Memory B cell (primary cell): ENCODE data around the gene LRRC3C.
A peak's percentile ranks its signal among the peaks of the same experiment; 100 is the strongest.
"Not testable (repeated sequence)": the region's sequence is repeated elsewhere in the genome, so short reads cannot be mapped to it uniquely, and the experiment has no call there.

ENCODE experiments used
- ATAC-seq: fragments of 150-1000 bp; cut with Tn5 transposase; 2 replicates; pipeline ENCODE4 v1.10.0; 2021; ENCODE audit warnings: low read depth, mild to moderate bottlenecking, moderate library complexity
- DNase-seq, 2 donors: peaks; one replicate each; pipeline ENCODE4 v3.0.0; 2022; ENCODE audit warnings: low spot score in 2 of 2
- H3K27ac Mint-ChIP-seq: one replicate; pipeline ENCODE4 v1.8.0; 2022; ENCODE audit warnings: mild to moderate bottlenecking, moderate library complexity, mixed read lengths
- H3K27me3 Mint-ChIP-seq: one replicate; pipeline ENCODE4 v1.8.0; 2022; ENCODE audit warnings: mixed read lengths
- H3K36me3 Mint-ChIP-seq: one replicate; pipeline ENCODE4 v1.8.0; 2022; ENCODE audit warnings: mild to moderate bottlenecking, mixed read lengths
- H3K4me1 Mint-ChIP-seq: one replicate; pipeline ENCODE4 v1.8.0; 2022; ENCODE audit warnings: mixed read lengths
- H3K4me3 Mint-ChIP-seq: one replicate; pipeline ENCODE4 v1.8.0; 2022; ENCODE audit warnings: mild to moderate bottlenecking, moderate library complexity, mixed read lengths
- H3K9me3 Mint-ChIP-seq: one replicate; pipeline ENCODE4 v1.8.0; 2022; ENCODE audit warnings: mixed read lengths

LRRC3C gene, protein sequence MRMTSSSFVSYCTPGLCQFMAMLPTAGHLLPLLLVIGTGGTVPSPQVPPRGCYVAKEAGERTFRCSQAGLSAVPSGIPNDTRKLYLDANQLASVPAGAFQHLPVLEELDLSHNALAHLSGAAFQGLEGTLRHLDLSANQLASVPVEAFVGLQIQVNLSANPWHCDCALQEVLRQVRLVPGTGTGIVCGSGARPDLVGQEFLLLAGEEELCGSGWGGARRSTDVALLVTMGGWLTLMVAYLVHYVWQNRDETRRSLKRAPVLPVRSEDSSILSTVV

DNA sequence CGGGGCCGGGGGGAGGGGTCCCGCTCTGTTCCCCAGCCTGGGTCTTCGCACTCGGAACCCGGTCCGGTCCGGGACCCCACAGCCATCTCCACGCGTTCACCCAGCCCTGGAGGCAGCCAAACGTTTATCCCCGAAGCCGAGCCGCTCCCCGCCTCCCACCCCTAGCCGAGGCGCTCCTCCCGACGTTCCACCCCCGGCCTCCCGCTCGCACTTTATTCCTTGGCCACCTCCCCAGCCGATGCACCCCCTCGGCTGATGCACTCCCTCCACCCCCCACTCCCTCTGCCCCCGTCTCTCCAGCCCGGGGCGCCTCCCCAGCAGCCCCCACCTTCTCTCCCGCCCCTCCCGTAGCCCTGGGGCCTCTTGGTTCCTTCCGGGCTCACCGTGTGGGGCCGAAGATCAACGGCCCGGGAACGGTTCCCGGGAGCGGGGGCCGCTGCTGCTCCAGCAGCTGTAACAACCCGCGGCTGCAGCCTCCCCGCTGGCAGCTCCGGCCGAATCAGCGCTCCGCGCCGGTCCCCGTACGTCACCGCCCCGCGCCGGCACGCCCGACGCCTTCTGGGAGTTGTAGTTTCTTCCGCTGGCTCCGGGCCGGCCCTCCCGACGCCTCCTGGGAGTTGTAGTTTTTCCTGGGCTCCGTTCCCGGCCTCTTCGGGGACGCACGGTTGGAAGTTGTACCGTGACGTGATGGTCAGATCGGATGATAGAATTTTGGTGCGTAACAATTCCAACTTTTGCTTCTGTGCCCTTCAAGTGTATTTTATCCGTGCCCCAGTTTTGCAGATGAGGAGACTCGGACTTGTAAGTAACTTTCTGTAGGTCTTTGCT is at the start of gene LRRC3C, which contains the start of gene ORMDL3:
TSS of gene LRRC3C (plus strand) at position 632 of the 828 bp plus-strand sequence. CDS start 13,792 bp downstream, outside the sequence.
TSS of gene ORMDL3 (minus strand) at position 501 of the 828 bp plus-strand sequence. CDS start 3,398 bp downstream, outside the sequence.
- H3K27ac Mint-ChIP-seq: peak within 1 kb of the TSS; percentile 89
- H3K9me3 Mint-ChIP-seq: no peaks in the 10 kb centered on the region
- H3K36me3 Mint-ChIP-seq: peaks cover 14% of the 10 kb centered on the region
- peaks cover 35% of the 10 kb centered on the region for H3K4me1 Mint-ChIP-seq
- peak; percentile 96 for ATAC-seq
- peak within 1 kb of the TSS; percentile 92 for H3K4me3 Mint-ChIP-seq
- peak; percentile 86 to 94 for DNase-seq
- H3K27me3 Mint-ChIP-seq: no peaks in the 10 kb centered on the region

DNA sequence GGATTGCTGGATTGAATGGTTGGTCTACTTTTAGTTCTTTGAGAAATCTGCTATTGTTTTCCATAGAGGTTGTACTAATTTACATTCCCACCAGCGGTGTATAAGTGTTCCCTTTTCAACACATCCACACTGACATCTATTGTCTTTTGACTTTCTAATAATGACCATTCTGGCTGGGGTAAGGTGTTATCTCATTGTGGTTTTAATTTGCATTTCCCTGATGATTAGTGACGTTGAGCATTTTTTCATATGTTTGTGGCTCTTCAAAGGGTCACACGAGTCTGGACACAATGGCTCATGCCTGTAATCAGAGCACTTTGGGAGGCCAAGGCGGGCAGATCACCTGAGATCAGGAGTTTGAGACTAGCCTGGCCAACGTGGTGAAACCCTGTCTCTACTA is 41.4 kb upstream of the LRRC3C start:
- peaks cover 14% of the 10 kb centered on the region for H3K4me1 Mint-ChIP-seq
- H3K9me3 Mint-ChIP-seq, DNase-seq, H3K36me3 Mint-ChIP-seq, H3K27ac Mint-ChIP-seq, H3K4me3 Mint-ChIP-seq, H3K27me3 Mint-ChIP-seq: not testable (repeated sequence)
- ATAC-seq: peak; percentile 17

DNA sequence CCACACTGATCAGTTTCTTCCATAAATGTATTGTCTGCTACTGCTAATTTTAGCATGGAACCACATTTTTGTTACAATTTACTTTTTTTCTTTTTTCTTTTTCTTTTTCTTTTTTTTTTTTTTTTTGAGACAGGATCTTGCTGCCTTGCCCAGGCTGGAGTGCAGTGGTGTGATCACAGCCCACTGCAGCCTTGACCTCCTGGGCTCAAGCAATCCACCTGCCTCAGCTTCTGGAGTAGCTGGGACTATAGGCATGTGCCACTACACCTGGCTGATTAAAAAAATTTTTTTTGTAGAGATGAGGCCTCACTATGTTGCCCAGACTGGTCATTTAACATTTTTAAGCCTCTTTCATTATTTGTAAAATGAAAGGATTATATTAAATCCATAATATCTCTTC is 40.5 kb upstream of the LRRC3C start:
- H3K36me3 Mint-ChIP-seq: no peaks in the 10 kb centered on the region
- H3K27me3 Mint-ChIP-seq: no peaks in the 10 kb centered on the region
- peaks cover 11% of the 10 kb centered on the region for H3K4me1 Mint-ChIP-seq
- DNase-seq (no peak), ATAC-seq (no peak)
- H3K4me3 Mint-ChIP-seq: no peak overlapping the region
- H3K9me3 Mint-ChIP-seq: no peaks in the 10 kb centered on the region
- no peak overlapping the region for H3K27ac Mint-ChIP-seq

DNA sequence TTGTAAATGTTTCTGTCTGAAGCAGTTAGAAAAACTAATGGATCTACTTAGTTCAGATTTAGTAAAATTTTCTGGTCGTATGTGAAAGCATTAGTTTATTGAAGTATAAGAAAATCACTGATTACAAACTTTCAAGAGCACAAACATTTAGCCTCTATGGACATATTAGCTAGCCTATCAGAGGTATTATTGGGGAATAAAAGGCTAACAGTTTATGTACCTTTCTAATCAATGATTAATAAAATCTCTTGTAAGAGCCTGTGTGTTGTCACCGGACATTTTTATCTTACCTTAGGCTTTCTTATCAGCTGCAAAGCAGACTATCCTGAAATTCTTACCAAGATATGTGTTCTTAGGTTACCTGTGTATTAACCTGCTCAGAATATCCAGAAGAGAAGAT is 38.3 kb upstream of the LRRC3C start:
- no peak overlapping the region for H3K27ac Mint-ChIP-seq

GRCh38 chr17:39894681-39895376 is 32.7 kb upstream of the LRRC3C start:
- ATAC-seq (peak; percentile 55), DNase-seq (no peak)
- peaks cover 13% of the 10 kb centered on the region for H3K4me1 Mint-ChIP-seq
- H3K4me3 Mint-ChIP-seq: peak overlapping the region; percentile 49
- peaks cover 10% of the 10 kb centered on the region for H3K36me3 Mint-ChIP-seq
- no peaks in the 10 kb centered on the region for H3K27me3 Mint-ChIP-seq
- peak overlapping the region; percentile 37 for H3K27ac Mint-ChIP-seq
- H3K9me3 Mint-ChIP-seq: no peaks in the 10 kb centered on the region

More for the DNA sequence above, 38.3 kb upstream of the LRRC3C start:
- ATAC-seq (no peak), DNase-seq (no peak)
- Mint-ChIP-seq H3K27me3 (no peaks in the 10 kb centered on the region), H3K4me3 (no peak overlapping the region), H3K4me1 (peaks cover 18% of the 10 kb centered on the region), H3K9me3 (no peaks in the 10 kb centered on the region), H3K36me3 (peaks cover 2% of the 10 kb centered on the region)

- H3K36me3 Mint-ChIP-seq: peaks cover 14% of the 10 kb centered on the region
- no peak overlapping the region for H3K4me3 Mint-ChIP-seq
- DNase-seq (no peak), ATAC-seq (no peak)
- H3K4me1 Mint-ChIP-seq: peaks cover 9% of the 10 kb centered on the region
- H3K9me3 Mint-ChIP-seq: no peaks in the 10 kb centered on the region
- H3K27ac Mint-ChIP-seq: no peak overlapping the region
- H3K27me3 Mint-ChIP-seq: no peaks in the 10 kb centered on the region
These were observed 29.4 kb upstream of the LRRC3C start for GRCh38 chr17:39898088-39898487.

GRCh38 chr17:39899215-39899614 is 28.3 kb upstream of the LRRC3C start:
- H3K9me3 Mint-ChIP-seq: no peaks in the 10 kb centered on the region
- peaks cover 14% of the 10 kb centered on the region for H3K36me3 Mint-ChIP-seq
- H3K4me3 Mint-ChIP-seq: no peak overlapping the region
- H3K27me3 Mint-ChIP-seq: no peaks in the 10 kb centered on the region
- ATAC-seq: no peak
- peaks cover 9% of the 10 kb centered on the region for H3K4me1 Mint-ChIP-seq
- no peak overlapping the region for H3K27ac Mint-ChIP-seq
- DNase-seq: no peak

- H3K9me3 Mint-ChIP-seq, ATAC-seq, DNase-seq, H3K4me3 Mint-ChIP-seq, H3K27ac Mint-ChIP-seq, H3K27me3 Mint-ChIP-seq: not testable (repeated sequence)
- H3K36me3 Mint-ChIP-seq: peaks cover 24% of the 10 kb centered on the region
- H3K4me1 Mint-ChIP-seq: peaks cover 15% of the 10 kb centered on the region
These were observed 25.5 kb upstream of the LRRC3C start for GRCh38 chr17:39902027-39902426.

- Mint-ChIP-seq H3K4me1 (peaks cover 16% of the 10 kb centered on the region), H3K9me3 (no peaks in the 10 kb centered on the region), H3K36me3 (peaks cover 24% of the 10 kb centered on the region), H3K4me3 (no peak overlapping the region), H3K27me3 (no peaks in the 10 kb centered on the region), H3K27ac (peak overlapping the region; percentile 24)
- ATAC-seq: peak; percentile 60
- no peak for DNase-seq
These were observed 24.2 kb upstream of the LRRC3C start for GRCh38 chr17:39903158-39903884.

DNA sequence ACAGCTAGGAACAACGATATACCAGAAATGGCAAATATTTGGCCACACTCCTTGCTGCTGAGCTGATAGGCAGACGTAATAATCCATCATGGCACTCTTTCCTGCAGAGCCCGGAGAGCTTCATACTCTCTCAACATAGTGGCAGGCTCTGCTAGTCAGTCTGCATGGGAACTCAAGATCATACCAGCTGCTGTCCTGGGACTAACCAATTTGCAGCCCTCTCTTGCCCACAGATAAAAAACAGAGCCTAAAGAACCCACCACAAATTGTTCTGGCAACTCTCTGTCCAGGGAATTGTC is 22.6 kb upstream of the LRRC3C start:
- Mint-ChIP-seq H3K9me3 (no peaks in the 10 kb centered on the region), H3K36me3 (peaks cover 24% of the 10 kb centered on the region)
- no peak for ATAC-seq

DNA sequence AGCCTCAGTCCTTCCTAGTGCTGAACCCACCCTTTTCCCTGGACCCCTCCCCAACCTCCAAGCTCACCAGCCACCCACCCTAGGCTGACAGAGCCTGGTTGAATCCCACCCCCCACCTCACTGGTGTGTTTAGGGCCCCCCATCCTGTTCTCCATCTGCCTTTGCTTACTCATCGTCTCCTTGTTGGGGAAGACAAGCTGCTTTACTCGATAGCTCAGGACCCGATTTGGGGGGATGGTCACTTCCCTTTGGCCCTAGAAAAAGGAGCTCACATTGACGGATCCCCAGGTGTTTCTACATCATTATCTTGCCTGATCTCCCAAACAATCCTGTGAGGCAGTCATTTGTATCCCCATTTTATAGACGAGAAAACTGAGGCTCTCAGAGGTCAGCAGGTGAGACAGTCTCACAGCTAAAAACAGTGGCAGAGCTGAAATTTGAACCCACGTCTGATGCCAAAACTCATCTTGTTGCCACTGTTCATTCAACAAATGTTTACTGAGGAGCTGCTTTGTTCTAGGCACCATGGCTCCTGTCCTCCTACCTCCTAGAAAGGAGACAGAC is 18.7 kb upstream of the LRRC3C start:
- H3K9me3 Mint-ChIP-seq: no peaks in the 10 kb centered on the region
- H3K27me3 Mint-ChIP-seq: no peaks in the 10 kb centered on the region
- peaks cover 34% of the 10 kb centered on the region for H3K36me3 Mint-ChIP-seq
- no peak for ATAC-seq
- no peak overlapping the region for H3K4me3 Mint-ChIP-seq
- peaks cover 13% of the 10 kb centered on the region for H3K4me1 Mint-ChIP-seq
- H3K27ac Mint-ChIP-seq: no peak overlapping the region
- no peak for DNase-seq

More for the DNA sequence above, 22.6 kb upstream of the LRRC3C start:
- H3K4me3 Mint-ChIP-seq: no peak overlapping the region
- H3K27ac Mint-ChIP-seq: no peak overlapping the region
- no peak for DNase-seq
- no peaks in the 10 kb centered on the region for H3K27me3 Mint-ChIP-seq
- H3K4me1 Mint-ChIP-seq: peaks cover 16% of the 10 kb centered on the region

GRCh38 chr17:39913989-39914388 is 13.5 kb upstream of the LRRC3C start:
- Mint-ChIP-seq H3K36me3 (peaks cover 39% of the 10 kb centered on the region), H3K4me3 (no peak overlapping the region), H3K9me3 (no peaks in the 10 kb centered on the region), H3K27ac (no peak overlapping the region), H3K27me3 (no peaks in the 10 kb centered on the region), H3K4me1 (peaks cover 14% of the 10 kb centered on the region)
- ATAC-seq (no peak), DNase-seq (no peak)

GRCh38 chr17:39915559-39915958 is 12.0 kb upstream of the LRRC3C start:
- H3K27ac Mint-ChIP-seq: no peak overlapping the region
- DNase-seq: no peak
- H3K36me3 Mint-ChIP-seq: peaks cover 41% of the 10 kb centered on the region
- H3K27me3 Mint-ChIP-seq: no peaks in the 10 kb centered on the region
- ATAC-seq: no peak
- H3K4me1 Mint-ChIP-seq: peaks cover 22% of the 10 kb centered on the region
- H3K9me3 Mint-ChIP-seq: no peaks in the 10 kb centered on the region
- H3K4me3 Mint-ChIP-seq: no peak overlapping the region
